HCT116 (cell line): ENCODE data around the gene SHF. TPM values are rescaled to one million over a fixed set of nuclear protein-coding genes. Genes with fewer than 3 reads are reported as not detected.

Experiments used
- ATAC-seq: fragments of 200-7000 bp; cut with Tn5 transposase; 2 replicates; pipeline ENCODE4 v1.9.1; 2020; ENCODE audit warnings: mild to moderate bottlenecking, moderate library complexity
- BruUV-seq: library from RNA; stranded (reverse); fragments of 400-500 nt; replicated peaks from 2 replicates; lab custom pipeline; 2021; lab: Mats Ljungman, UMichigan
- CTCF ChIA-PET: fragments of 300-600 bp; sonication (Branson Sonifier 250); formaldehyde crosslinking; loops from one replicate; lab custom pipeline; 2021; ENCODE audit warnings: antibody characterized with exemption; lab: Charles Lee
- POLR2A ChIA-PET: fragments of 300-600, 350-600 bp; sonication (Branson Sonifier 250); formaldehyde crosslinking; loops from one replicate; lab custom pipeline; 2021; ENCODE audit warnings: antibody characterized with exemption; lab: Charles Lee
- RAD21 ChIA-PET, 2 experiments: fragments of 300-600 bp; sonication (Branson Sonifier 250); formaldehyde crosslinking; loops; one replicate each; lab custom pipeline; 2023; ENCODE audit warnings: low total read pairs in 2 of 2; ENCODE audit not compliant: uncharacterized antibody in 2 of 2, unreplicated experiment in 2 of 2, low non-redundant PET in 1 of 2; lab: Charles Lee
- DNase-seq: peaks from one replicate; pipeline ENCODE4 v3.0.0-alpha.2; 2010; ENCODE audit warnings: low read depth, low spot score
- H2AFZ ChIP-seq: fragments of 200-600 bp; shearing (Covaris generic), sonication (generic); 2 replicates; pipeline ENCODE4 v1.6.1; 2017; ENCODE audit warnings: low read depth, mixed run types, mixed read lengths, antibody characterized with exemption, low read length; ENCODE audit not compliant: poor library complexity, severe bottlenecking
- H3K27ac ChIP-seq: 2 replicates; pipeline ENCODE4 v1.5.1; 2012; ENCODE audit warnings: low read depth, low read length
- H3K27me3 ChIP-seq: fragments of 200-600 bp; sonication (generic); 2 replicates; pipeline ENCODE4 v1.6.1; 2016; ENCODE audit warnings: mixed run types, low read length, mixed read lengths; ENCODE audit not compliant: insufficient read depth
- H3K36me3 ChIP-seq, 2 experiments: fragments of 200-500 bp in 1 of 2; fragments of 200-600 bp in 1 of 2; sonication (Bioruptor generic) in 1 of 2; sonication (generic) in 1 of 2; 2 replicates each; pipeline versions ENCODE4 v1.5.1 to v1.6.1; 2014 to 2016; ENCODE audit warnings: low read length in 2 of 2, inconsistent platforms in 1 of 2, mixed read lengths in 1 of 2, mixed run types in 1 of 2; ENCODE audit not compliant: insufficient read depth in 2 of 2, control insufficient read depth in 1 of 2
- H3K4me1 ChIP-seq, 2 experiments: fragments of 200-600 bp in 1 of 2; sonication (generic) in 1 of 2; 2 replicates each; pipeline versions ENCODE4 v1.5.1 to v1.6.1; 2012 to 2017; ENCODE audit warnings: low read length in 2 of 2, inconsistent platforms in 1 of 2, mild to moderate bottlenecking in 1 of 2, mixed read lengths in 1 of 2, mixed run types in 1 of 2, moderate library complexity in 1 of 2; ENCODE audit not compliant: insufficient read depth in 2 of 2, control insufficient read depth in 1 of 2
- H3K4me2 ChIP-seq: fragments of 200-600 bp; sonication (generic); 2 replicates; pipeline ENCODE4 v1.6.1; 2017; ENCODE audit warnings: mixed run types, low read length, mixed read lengths
- H3K4me3 ChIP-seq, 2 experiments: fragments of 200-600 bp in 1 of 2; sonication (generic) in 1 of 2; replicated peaks in 1 of 2; 2 replicates each; pipeline ENCODE4 v1.5.1; 2011 to 2016; ENCODE audit warnings: low read length in 2 of 2, control low read depth in 1 of 2, low read depth in 1 of 2, mild to moderate bottlenecking in 1 of 2, mixed read lengths in 1 of 2, mixed run types in 1 of 2
- H3K79me2 ChIP-seq: fragments of 200-600 bp; sonication (generic); 2 replicates; pipeline ENCODE4 v1.6.1; 2017; ENCODE audit warnings: mild to moderate bottlenecking, mixed run types, low read length, moderate library complexity, mixed read lengths; ENCODE audit not compliant: insufficient read depth
- H3K9ac ChIP-seq: fragments of 200-600 bp; sonication (generic); 2 replicates; pipeline ENCODE4 v1.6.1; 2016; ENCODE audit warnings: low read length, mixed read lengths
- H3K9me2 ChIP-seq: fragments of 200-600 bp; sonication (generic), shearing (Covaris generic); 2 replicates; pipeline ENCODE4 v1.6.1; 2017; ENCODE audit warnings: mixed run types, mild to moderate bottlenecking, moderate library complexity; ENCODE audit not compliant: insufficient read depth
- H3K9me3 ChIP-seq, 2 experiments: fragments of 200-500 bp in 1 of 2; fragments of 200-600 bp in 1 of 2; sonication (Bioruptor generic) in 1 of 2; sonication (generic) in 1 of 2; 2 replicates each; pipeline ENCODE4 v1.6.1; 2014 to 2017; ENCODE audit warnings: low read length in 2 of 2, mixed read lengths in 2 of 2, inconsistent platforms in 1 of 2, low read depth in 1 of 2, mild to moderate bottlenecking in 1 of 2, mixed run types in 1 of 2, moderate library complexity in 1 of 2; ENCODE audit not compliant: control insufficient read depth in 1 of 2, insufficient read depth in 1 of 2
- H4K20me1 ChIP-seq: fragments of 200-600 bp; sonication (generic), shearing (Covaris generic); 2 replicates; pipeline ENCODE4 v1.6.1; 2017; ENCODE audit warnings: mixed run types, mild to moderate bottlenecking, moderate library complexity; ENCODE audit not compliant: insufficient read depth
- CEBPB ChIP-seq: IDR thresholded peaks from 2 replicates; pipeline ENCODE4 v1.6.1; 2012; ENCODE audit warnings: low read depth
- ELF1 ChIP-seq: IDR thresholded peaks from 2 replicates; pipeline ENCODE4 v1.6.1; 2012; ENCODE audit warnings: low read depth, borderline replicate concordance
- EZH2 ChIP-seq: fragments of 200-600 bp; sonication (generic); IDR thresholded peaks from 2 replicates; pipeline ENCODE4 v1.6.1; 2017; ENCODE audit warnings: antibody characterized with exemption, mixed run types
- EZH2phosphoT487 ChIP-seq: fragments of 200-600 bp; IDR thresholded peaks from 2 replicates; pipeline ENCODE4 v1.6.1; 2018; ENCODE audit warnings: antibody characterized with exemption, borderline replicate concordance
- FOSL1 ChIP-seq: IDR thresholded peaks from 2 replicates; pipeline ENCODE4 v1.6.1; 2012; ENCODE audit warnings: low read depth
- MAX ChIP-seq: IDR thresholded peaks from 2 replicates; pipeline ENCODE4 v1.6.1; 2012
- POLR2A ChIP-seq: IDR thresholded peaks from 2 replicates; pipeline ENCODE4 v1.7.0; 2011; ENCODE audit warnings: borderline replicate concordance; ENCODE audit not compliant: insufficient read depth, insufficient read length; ENCODE audit errors: extremely low read depth
- POLR2AphosphoS5 ChIP-seq: IDR thresholded peaks from 2 replicates; pipeline ENCODE4 v1.6.1; 2011; ENCODE audit warnings: mild to moderate bottlenecking, low read depth, low read length, moderate library complexity
- RAD21 ChIP-seq: IDR thresholded peaks from 2 replicates; pipeline ENCODE4 v1.6.1; 2012; ENCODE audit warnings: low read depth, mild to moderate bottlenecking
- SIN3A ChIP-seq: IDR thresholded peaks from 2 replicates; pipeline ENCODE4 v1.6.1; 2012; ENCODE audit warnings: low read depth
- SP1 ChIP-seq: IDR thresholded peaks from 2 replicates; pipeline ENCODE4 v1.6.1; 2012; ENCODE audit warnings: low read depth
- ZBTB33 ChIP-seq: IDR thresholded peaks from 2 replicates; pipeline ENCODE4 v1.6.1; 2011; ENCODE audit warnings: mild to moderate bottlenecking, low read length, moderate library complexity; ENCODE audit not compliant: insufficient replicate concordance; ENCODE audit errors: extremely low read depth
- ZNF274 ChIP-seq: fragments of 200-500 bp; sonication (Bioruptor generic); IDR thresholded peaks from 2 replicates; pipeline ENCODE4 v1.6.1; 2014; ENCODE audit warnings: mild to moderate bottlenecking, low read depth, low read length, inconsistent platforms
- intact Hi-C: fragments of 100-400 bp; cut with micrococcal nuclease; formaldehyde crosslinking; loops from 2 replicates; pipeline ENCODE4 v1.10.0; 2022
- total RNA-seq: library from RNA; stranded (reverse); gene quantifications from one replicate; pipeline ENCODE4 v1.2.1, GENCODE V29; 2021; ENCODE audit not compliant: unreplicated experiment
- TF ChIP-seq, protein P1 (sequence below), 3 experiments: fragments of 200-600 bp in 1 of 3; sonication (generic) in 1 of 3; IDR thresholded peaks in 2 of 3; conservative IDR thresholded peaks in 1 of 3; 2 replicates each; pipeline ENCODE4 v1.5.1; 2012 to 2017; ENCODE audit warnings: low read depth in 2 of 3, low read length in 2 of 3, antibody characterized with exemption in 1 of 3, borderline replicate concordance in 1 of 3, control low read depth in 1 of 3, mild to moderate bottlenecking in 1 of 3, mixed read lengths in 1 of 3, mixed run types in 1 of 3, moderate library complexity in 1 of 3; ENCODE audit not compliant: insufficient read depth in 1 of 3
- TF ChIP-seq, protein P2 (sequence below): IDR thresholded peaks from 2 replicates; pipeline ENCODE4 v1.6.1; 2012; ENCODE audit warnings: low read depth

The SHF gene
- total RNA-seq, 1 experiment from 2014 or later = 2.6 TPM

GRCh38 chr15:45231864-45232562 lies 44.2 kb upstream of the SHF start:
- H3K9me2 ChIP-seq = no peaks in the 10 kb centered on the region
- CTCF ChIA-PET = interaction anchor here (0.8 kb wide), 1 partner anchor 28 kb away, joined by 3 read pairs; no protein-coding TSS in a partner anchor

More at GRCh38 chr15:45231864-45232562, 44.2 kb upstream of the SHF start:
- Histone ChIP-seq H3K36me3 (no peaks in the 10 kb centered on the region), H3K4me1 (no peaks in the 10 kb centered on the region), H3K79me2 (no peaks in the 10 kb centered on the region), H3K27ac (no peak overlapping the region), H2AFZ (no peak overlapping the region), H3K4me2 (no peak overlapping the region), H3K4me3 (no peak overlapping the region), H3K9ac (no peak overlapping the region), H3K9me3 (peaks cover 4 to 6% of the 10 kb centered on the region in 2 experiments; a peak in 2 of 4 replicates), H4K20me1 (no peaks in the 10 kb centered on the region), H3K27me3 (no peaks in the 10 kb centered on the region)
- POLR2A ChIA-PET = no interaction called here
- no TSS peak for BruUV-seq
- ATAC-seq = no peak
- TF ChIP-seq EZH2phosphoT487 = no peak
- TF ChIP-seq SIN3A = no peak
- TF ChIP-seq, protein P1, sequence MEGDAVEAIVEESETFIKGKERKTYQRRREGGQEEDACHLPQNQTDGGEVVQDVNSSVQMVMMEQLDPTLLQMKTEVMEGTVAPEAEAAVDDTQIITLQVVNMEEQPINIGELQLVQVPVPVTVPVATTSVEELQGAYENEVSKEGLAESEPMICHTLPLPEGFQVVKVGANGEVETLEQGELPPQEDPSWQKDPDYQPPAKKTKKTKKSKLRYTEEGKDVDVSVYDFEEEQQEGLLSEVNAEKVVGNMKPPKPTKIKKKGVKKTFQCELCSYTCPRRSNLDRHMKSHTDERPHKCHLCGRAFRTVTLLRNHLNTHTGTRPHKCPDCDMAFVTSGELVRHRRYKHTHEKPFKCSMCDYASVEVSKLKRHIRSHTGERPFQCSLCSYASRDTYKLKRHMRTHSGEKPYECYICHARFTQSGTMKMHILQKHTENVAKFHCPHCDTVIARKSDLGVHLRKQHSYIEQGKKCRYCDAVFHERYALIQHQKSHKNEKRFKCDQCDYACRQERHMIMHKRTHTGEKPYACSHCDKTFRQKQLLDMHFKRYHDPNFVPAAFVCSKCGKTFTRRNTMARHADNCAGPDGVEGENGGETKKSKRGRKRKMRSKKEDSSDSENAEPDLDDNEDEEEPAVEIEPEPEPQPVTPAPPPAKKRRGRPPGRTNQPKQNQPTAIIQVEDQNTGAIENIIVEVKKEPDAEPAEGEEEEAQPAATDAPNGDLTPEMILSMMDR (IDR thresholded peaks at IDR 0.05 in 2 of 3, conservative IDR thresholded peaks at IDR 0.05 in 1 of 3; ENCODE audit: borderline replicate concordance in 1 of 3, insufficient read depth in 1 of 3, low read depth in 2 of 3, low read length in 2 of 3) = no peak
- no peak for TF ChIP-seq ZBTB33
- no peak for TF ChIP-seq POLR2AphosphoS5
- TF ChIP-seq MAX = no peak
- no peak for TF ChIP-seq FOSL1
- no peak for TF ChIP-seq ELF1
- TF ChIP-seq SP1 = no peak
- TF ChIP-seq EZH2 = no peak
- TF ChIP-seq RAD21 = no peak
- TF ChIP-seq, protein P2, sequence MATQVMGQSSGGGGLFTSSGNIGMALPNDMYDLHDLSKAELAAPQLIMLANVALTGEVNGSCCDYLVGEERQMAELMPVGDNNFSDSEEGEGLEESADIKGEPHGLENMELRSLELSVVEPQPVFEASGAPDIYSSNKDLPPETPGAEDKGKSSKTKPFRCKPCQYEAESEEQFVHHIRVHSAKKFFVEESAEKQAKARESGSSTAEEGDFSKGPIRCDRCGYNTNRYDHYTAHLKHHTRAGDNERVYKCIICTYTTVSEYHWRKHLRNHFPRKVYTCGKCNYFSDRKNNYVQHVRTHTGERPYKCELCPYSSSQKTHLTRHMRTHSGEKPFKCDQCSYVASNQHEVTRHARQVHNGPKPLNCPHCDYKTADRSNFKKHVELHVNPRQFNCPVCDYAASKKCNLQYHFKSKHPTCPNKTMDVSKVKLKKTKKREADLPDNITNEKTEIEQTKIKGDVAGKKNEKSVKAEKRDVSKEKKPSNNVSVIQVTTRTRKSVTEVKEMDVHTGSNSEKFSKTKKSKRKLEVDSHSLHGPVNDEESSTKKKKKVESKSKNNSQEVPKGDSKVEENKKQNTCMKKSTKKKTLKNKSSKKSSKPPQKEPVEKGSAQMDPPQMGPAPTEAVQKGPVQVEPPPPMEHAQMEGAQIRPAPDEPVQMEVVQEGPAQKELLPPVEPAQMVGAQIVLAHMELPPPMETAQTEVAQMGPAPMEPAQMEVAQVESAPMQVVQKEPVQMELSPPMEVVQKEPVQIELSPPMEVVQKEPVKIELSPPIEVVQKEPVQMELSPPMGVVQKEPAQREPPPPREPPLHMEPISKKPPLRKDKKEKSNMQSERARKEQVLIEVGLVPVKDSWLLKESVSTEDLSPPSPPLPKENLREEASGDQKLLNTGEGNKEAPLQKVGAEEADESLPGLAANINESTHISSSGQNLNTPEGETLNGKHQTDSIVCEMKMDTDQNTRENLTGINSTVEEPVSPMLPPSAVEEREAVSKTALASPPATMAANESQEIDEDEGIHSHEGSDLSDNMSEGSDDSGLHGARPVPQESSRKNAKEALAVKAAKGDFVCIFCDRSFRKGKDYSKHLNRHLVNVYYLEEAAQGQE = no peak
- no peak for TF ChIP-seq CEBPB
- no peak for TF ChIP-seq POLR2A
- TF ChIP-seq ZNF274 = no peak
- RAD21 ChIA-PET = no interaction called here
- intact Hi-C loops = no loop called here
- no peak for DNase-seq
